Astrocyte of the spinal cord (primary cell): Measurements from ENCODE around the gene PLAC9.
"Not testable (repeated sequence)": the region's sequence is repeated elsewhere in the genome, so short reads cannot be mapped to it uniquely, and the experiment has no call there.

Experiments used
- DNase-seq: peaks from one replicate; pipeline ENCODE4 v3.0.0; 2011; ENCODE audit warnings: low read depth, low spot score
- H3K4me3 ChIP-seq: 2 replicates; pipeline ENCODE4 v1.5.1; 2011; ENCODE audit warnings: low read depth, mild to moderate bottlenecking, low read length, moderate library complexity
- CTCF ChIP-seq: IDR thresholded peaks from 2 replicates; pipeline ENCODE4 v1.5.1; 2012; ENCODE audit warnings: low read depth, mild to moderate bottlenecking, low read length, inconsistent platforms
- in situ Hi-C: cut with HindIII; loops from 2 replicates; pipeline ENCODE4 v1.10.0; 2017; ENCODE audit warnings: low sequenced_read_pairs

The PLAC9 gene

GRCh38 chr10:80126876-80127275 lies 5.7 kb upstream of the PLAC9 start:
- in situ Hi-C loops, result no loop called here
- no peak overlapping the region for H3K4me3 ChIP-seq
- no peak for DNase-seq
- no peak for TF ChIP-seq CTCF

- in situ Hi-C loops, result no loop called here
- DNase-seq, result no peak
- no peak for TF ChIP-seq CTCF
- no peak overlapping the region for H3K4me3 ChIP-seq
These were observed 1.0 kb upstream of the PLAC9 start for GRCh38 chr10:80131499-80131901.

GRCh38 chr10:80133206-80133605 lies 676 bp downstream of the PLAC9 start:
- in situ Hi-C loops, result no loop called here
- DNase-seq, result no peak
- no peak for TF ChIP-seq CTCF
- H3K4me3 ChIP-seq, result peak overlapping the region; percentile 48

- in situ Hi-C loops, result not testable (repeated sequence)
- peak overlapping the region; percentile 48 for H3K4me3 ChIP-seq
These were observed 1.2 kb downstream of the PLAC9 start for GRCh38 chr10:80133687-80134086.

DNA sequence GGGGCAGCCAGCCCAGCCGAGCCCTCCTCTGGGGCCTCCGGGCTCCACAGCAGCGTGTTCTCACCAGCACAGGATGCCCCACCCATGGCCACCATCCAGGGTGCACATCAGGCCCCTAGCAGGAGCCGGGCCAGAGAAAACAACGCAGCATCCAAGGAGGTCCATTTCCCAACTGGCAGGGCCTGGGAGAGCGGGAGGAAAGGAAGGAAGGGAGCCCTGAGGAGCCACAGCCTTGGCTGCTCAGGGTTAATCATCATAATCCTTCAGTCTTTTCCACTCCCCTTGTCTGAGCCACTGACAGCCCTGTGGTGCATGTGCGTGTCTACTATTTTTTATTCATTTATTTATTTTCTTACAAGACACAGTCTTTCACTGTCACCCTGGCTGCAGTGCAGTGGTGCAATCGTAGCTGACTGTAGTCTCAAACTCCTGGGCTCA lies 3.6 kb downstream of the PLAC9 start:
- no peak for TF ChIP-seq CTCF
- H3K4me3 ChIP-seq, result no peak overlapping the region
- in situ Hi-C loops, result no loop called here
- peak; percentile 93 for DNase-seq

More at GRCh38 chr10:80133687-80134086, 1.2 kb downstream of the PLAC9 start:
- not testable (repeated sequence) for DNase-seq

GRCh38 chr10:80137031-80137862 lies 4.7 kb downstream of the PLAC9 start:
- no peak for DNase-seq
- TF ChIP-seq CTCF, result no peak
- no peak overlapping the region for H3K4me3 ChIP-seq
- in situ Hi-C loops, result no loop called here

DNA sequence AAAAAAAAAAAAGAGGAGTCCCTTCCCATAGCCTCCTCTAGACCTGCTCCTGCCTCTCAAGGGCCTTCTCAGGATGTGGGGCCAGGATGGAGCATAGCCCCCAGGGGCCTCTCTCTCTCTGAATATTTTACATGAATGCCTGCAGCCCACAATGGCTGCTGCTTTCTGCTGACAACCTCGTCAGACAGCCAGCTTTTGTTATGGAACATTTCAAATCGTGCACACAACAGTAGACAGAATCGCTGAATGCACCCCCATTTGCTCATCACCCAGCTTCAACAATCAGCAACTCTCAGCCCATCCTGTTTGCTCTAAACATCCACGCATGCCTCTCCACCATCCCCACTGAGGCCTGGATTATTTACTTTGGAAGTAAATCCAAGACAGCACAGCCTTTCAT lies 5.4 kb downstream of the PLAC9 start:
- in situ Hi-C loops, result no loop called here
- no peak overlapping the region for H3K4me3 ChIP-seq
- no peak for TF ChIP-seq CTCF
- DNase-seq, result no peak
